Measurements from ENCODE around the gene TNK2. TPM values are rescaled to one million over a fixed set of nuclear protein-coding genes. Genes with fewer than 3 reads are reported as not detected.
"Not testable (repeated sequence)": the region's sequence is repeated elsewhere in the genome, so short reads cannot be mapped to it uniquely, and the experiment has no call there.

TNK2 gene
- total RNA-seq, 2 donors from 2014 or later = 56.5 to 67.7 TPM

GRCh38 chr3:195867631-195868335 is 40.6 kb downstream of the TNK2 start:
- Mint-ChIP-seq H3K27ac (no peak overlapping the region), H3K9me3 (no peaks in the 10 kb centered on the region), H3K27me3 (no peaks in the 10 kb centered on the region), H3K4me3 (no peak overlapping the region), H3K4me1 (no peaks in the 10 kb centered on the region), H3K36me3 (ENCODE audit: low read depth) (peaks cover 20% of the 10 kb centered on the region)
- ATAC-seq (replicated peaks) = no peak

- Mint-ChIP-seq H3K36me3 (ENCODE audit: low read depth) (peaks cover 20% of the 10 kb centered on the region), H3K9me3 (no peaks in the 10 kb centered on the region), H3K4me1 (no peaks in the 10 kb centered on the region), H3K27ac (no peak overlapping the region), H3K27me3 (no peaks in the 10 kb centered on the region), H3K4me3 (no peak overlapping the region)
- no peak for ATAC-seq (replicated peaks)
Observed at GRCh38 chr3:195866686-195867511, 41.5 kb downstream of the TNK2 start.

GRCh38 chr3:195865752-195866151 is 42.6 kb downstream of the TNK2 start:
- H3K9me3 Mint-ChIP-seq = no peaks in the 10 kb centered on the region
- ATAC-seq (replicated peaks) = no peak
- peaks cover 20% of the 10 kb centered on the region for H3K36me3 Mint-ChIP-seq (ENCODE audit: low read depth)
- H3K27me3 Mint-ChIP-seq = no peaks in the 10 kb centered on the region
- no peak overlapping the region for H3K27ac Mint-ChIP-seq
- no peaks in the 10 kb centered on the region for H3K4me1 Mint-ChIP-seq
- no peak overlapping the region for H3K4me3 Mint-ChIP-seq

GRCh38 chr3:195863121-195864061 is 45.0 kb downstream of the TNK2 start:
- no peaks in the 10 kb centered on the region for H3K27me3 Mint-ChIP-seq
- peak overlapping the region; percentile 63 for H3K27ac Mint-ChIP-seq
- H3K4me1 Mint-ChIP-seq = no peaks in the 10 kb centered on the region
- H3K9me3 Mint-ChIP-seq = no peaks in the 10 kb centered on the region
- ATAC-seq (replicated peaks) = peak; percentile 94
- H3K36me3 Mint-ChIP-seq (ENCODE audit: low read depth) = peaks cover 13% of the 10 kb centered on the region
- no peak overlapping the region for H3K4me3 Mint-ChIP-seq

- not testable (repeated sequence) for ATAC-seq (replicated peaks); H3K9me3 Mint-ChIP-seq; H3K4me1 Mint-ChIP-seq; H3K4me3 Mint-ChIP-seq; H3K27me3 Mint-ChIP-seq; H3K27ac Mint-ChIP-seq
- H3K36me3 Mint-ChIP-seq (ENCODE audit: low read depth) = peaks cover 13% of the 10 kb centered on the region
Observed at GRCh38 chr3:195862318-195862717, 46.0 kb downstream of the TNK2 start.

GRCh38 chr3:195860456-195860855 is 47.9 kb downstream of the TNK2 start:
- peak overlapping the region; percentile 68 for H3K4me3 Mint-ChIP-seq
- no peak overlapping the region for H3K27ac Mint-ChIP-seq
- ATAC-seq (replicated peaks) = no peak

GRCh38 chr3:195859846-195860411 is 48.4 kb downstream of the TNK2 start:
- peaks cover 6% of the 10 kb centered on the region for H3K36me3 Mint-ChIP-seq (ENCODE audit: low read depth)
- ATAC-seq (replicated peaks) = no peak
- H3K27ac Mint-ChIP-seq = no peak overlapping the region
- H3K9me3 Mint-ChIP-seq = no peaks in the 10 kb centered on the region
- peak overlapping the region; percentile 68 for H3K4me3 Mint-ChIP-seq
- H3K4me1 Mint-ChIP-seq = no peaks in the 10 kb centered on the region
- no peaks in the 10 kb centered on the region for H3K27me3 Mint-ChIP-seq

More at GRCh38 chr3:195860456-195860855, 47.9 kb downstream of the TNK2 start:
- Mint-ChIP-seq H3K4me1 (no peaks in the 10 kb centered on the region), H3K9me3 (no peaks in the 10 kb centered on the region), H3K27me3 (no peaks in the 10 kb centered on the region), H3K36me3 (ENCODE audit: low read depth) (peaks cover 9% of the 10 kb centered on the region)

GRCh38 chr3:195859061-195859845 is 49.1 kb downstream of the TNK2 start:
- Mint-ChIP-seq H3K4me3 (peak overlapping the region; percentile 68), H3K36me3 (ENCODE audit: low read depth) (peaks cover 3% of the 10 kb centered on the region), H3K4me1 (no peaks in the 10 kb centered on the region), H3K9me3 (no peaks in the 10 kb centered on the region), H3K27me3 (no peaks in the 10 kb centered on the region), H3K27ac (no peak overlapping the region)
- peak; percentile 61 for ATAC-seq (replicated peaks)

- Mint-ChIP-seq H3K27me3 (no peaks in the 10 kb centered on the region), H3K27ac (no peak overlapping the region), H3K9me3 (no peaks in the 10 kb centered on the region), H3K4me1 (no peaks in the 10 kb centered on the region), H3K4me3 (no peak overlapping the region), H3K36me3 (ENCODE audit: low read depth) (no peaks in the 10 kb centered on the region)
- ATAC-seq (replicated peaks) = no peak
Observed at GRCh38 chr3:195856410-195857084, 51.8 kb downstream of the TNK2 start.

GRCh38 chr3:195855471-195856409 is 52.6 kb downstream of the TNK2 start:
- Mint-ChIP-seq H3K4me3 (no peak overlapping the region), H3K9me3 (no peaks in the 10 kb centered on the region), H3K36me3 (ENCODE audit: low read depth) (no peaks in the 10 kb centered on the region), H3K27ac (no peak overlapping the region), H3K27me3 (no peaks in the 10 kb centered on the region), H3K4me1 (no peaks in the 10 kb centered on the region)
- no peak for ATAC-seq (replicated peaks)

GRCh38 chr3:195854628-195855294 is 53.6 kb downstream of the TNK2 start:
- no peak for ATAC-seq (replicated peaks)
- H3K4me1 Mint-ChIP-seq = no peaks in the 10 kb centered on the region
- H3K9me3 Mint-ChIP-seq = no peaks in the 10 kb centered on the region
- H3K27me3 Mint-ChIP-seq = no peaks in the 10 kb centered on the region
- no peak overlapping the region for H3K4me3 Mint-ChIP-seq
- H3K27ac Mint-ChIP-seq = no peak overlapping the region
- H3K36me3 Mint-ChIP-seq (ENCODE audit: low read depth) = no peaks in the 10 kb centered on the region

- no peaks in the 10 kb centered on the region for H3K4me1 Mint-ChIP-seq
- H3K9me3 Mint-ChIP-seq = no peaks in the 10 kb centered on the region
- H3K27me3 Mint-ChIP-seq = no peaks in the 10 kb centered on the region
- ATAC-seq (replicated peaks) = no peak
- H3K27ac Mint-ChIP-seq = no peak overlapping the region
- no peaks in the 10 kb centered on the region for H3K36me3 Mint-ChIP-seq (ENCODE audit: low read depth)
- H3K4me3 Mint-ChIP-seq = no peak overlapping the region
Observed at GRCh38 chr3:195853996-195854395, 54.4 kb downstream of the TNK2 start.
